RCC 7860 (cell line): ENCODE measurements around the gene FBP1.

Source experiments
- DNase-seq: peaks from one replicate; pipeline ENCODE4 v3.0.0-alpha.2; 2015; ENCODE audit warnings: low spot score
- FAIRE-seq: peaks from 2 replicates; lab custom pipeline; 2012; peaks lifted over from hg19 to GRCh38; lab: Jason Lieb, UNC

The FBP1 gene

DNA sequence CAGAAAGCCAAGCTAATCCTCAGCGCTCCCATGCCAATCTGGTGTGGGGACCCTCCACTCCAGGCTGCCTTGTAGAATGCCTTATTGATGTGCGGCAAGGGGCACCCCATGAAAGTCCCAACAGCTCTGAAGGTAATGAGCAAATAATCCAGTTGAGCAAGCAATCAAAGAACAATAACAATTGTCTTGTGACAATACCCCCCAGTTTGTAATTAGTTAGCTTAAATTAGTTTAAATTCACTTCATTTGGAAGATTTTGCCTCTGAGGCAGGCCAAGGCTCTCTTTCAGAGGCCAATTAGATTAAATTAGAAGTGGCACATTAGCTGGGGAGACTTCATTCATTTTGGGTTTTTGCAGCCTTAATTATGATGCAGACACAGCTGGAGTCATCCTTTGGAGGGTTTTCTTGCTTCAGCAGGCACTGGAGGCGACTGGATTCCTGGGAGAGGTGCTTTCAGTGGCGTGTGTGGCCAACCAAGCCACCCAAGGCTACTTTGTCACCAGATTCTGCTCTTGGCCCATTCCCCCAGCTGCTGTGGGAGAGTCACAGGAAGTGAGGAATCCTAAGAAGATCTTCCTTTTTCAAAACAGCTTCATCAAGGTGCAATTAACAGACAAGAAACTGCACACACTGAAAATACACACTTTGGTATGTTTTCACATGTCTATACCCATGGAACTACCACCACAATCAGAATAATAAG is 17.9 kb upstream of the FBP1 start:
- DNase-seq (no peak), FAIRE-seq (no peak)

GRCh38 chr9:94656200-94656599 is 16.9 kb upstream of the FBP1 start:
- DNase-seq (no peak), FAIRE-seq (no peak)

DNA sequence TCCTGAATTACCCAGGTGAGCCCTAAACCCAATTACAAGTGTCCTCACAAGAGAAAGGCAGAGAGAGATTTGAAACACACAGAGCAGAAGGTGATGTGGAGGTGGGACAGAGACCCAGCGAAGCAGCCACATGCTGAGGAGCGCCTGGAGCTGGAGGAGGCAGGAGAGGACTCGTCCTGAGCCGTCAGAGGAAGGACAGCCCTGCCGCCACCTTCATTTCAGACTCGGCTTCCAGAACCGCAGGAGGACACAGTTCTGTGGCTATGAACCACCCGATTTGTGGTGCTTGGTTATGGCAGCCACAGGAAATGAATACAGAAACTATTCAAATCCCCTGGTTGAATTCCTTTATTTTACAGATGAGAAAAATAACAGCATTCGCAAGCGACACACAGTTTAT is 16.4 kb upstream of the FBP1 start:
- FAIRE-seq (no peak), DNase-seq (no peak)

GRCh38 chr9:94654165-94654894 is 15.0 kb upstream of the FBP1 start:
- FAIRE-seq (no peak), DNase-seq (no peak)

DNA sequence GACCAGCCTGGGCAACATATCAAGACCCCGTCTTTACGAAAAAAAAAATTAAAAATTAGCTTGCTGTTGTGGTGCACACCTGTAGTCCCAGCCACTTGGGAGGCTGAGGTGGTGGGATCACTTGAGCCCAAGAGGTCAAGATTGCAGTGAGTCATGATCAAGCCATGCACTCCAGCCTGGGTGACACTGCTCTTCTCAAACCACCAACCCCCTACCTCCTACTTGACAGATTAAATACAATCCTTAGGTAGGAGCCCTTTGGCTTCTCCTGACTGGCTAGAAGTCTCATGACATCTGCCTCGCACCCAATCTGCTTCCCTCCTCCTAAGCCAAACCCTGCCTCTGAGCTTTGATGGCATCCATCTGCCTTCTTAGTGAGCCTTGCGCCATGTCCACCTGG is 11.6 kb upstream of the FBP1 start:
- FAIRE-seq: no peak
- DNase-seq: no peak

GRCh38 chr9:94649100-94649819 is 9.9 kb upstream of the FBP1 start:
- FAIRE-seq (no peak), DNase-seq (no peak)

GRCh38 chr9:94648185-94648584 is 8.9 kb upstream of the FBP1 start:
- DNase-seq (no peak), FAIRE-seq (no peak)

GRCh38 chr9:94645901-94646300 is 6.6 kb upstream of the FBP1 start:
- FAIRE-seq (no peak), DNase-seq (no peak)

DNA sequence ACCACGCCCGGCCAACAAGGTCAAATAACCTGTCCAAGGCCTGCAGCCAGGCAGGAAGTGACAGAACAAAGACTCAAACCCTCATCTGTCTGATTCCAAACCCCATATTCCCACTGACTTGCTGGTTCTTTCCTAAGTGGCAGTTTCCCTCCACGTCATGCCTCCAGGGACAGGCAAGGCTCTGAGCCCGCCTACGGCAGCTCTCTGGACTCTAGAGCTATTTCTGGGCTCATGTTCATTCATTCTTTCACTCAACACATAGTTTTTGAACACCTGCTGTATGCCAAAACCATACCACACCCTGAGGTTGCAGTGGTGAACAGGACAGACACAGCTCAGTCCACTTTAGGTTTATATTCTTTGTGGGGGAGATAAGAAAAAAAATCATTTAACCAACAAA is 5.2 kb upstream of the FBP1 start:
- DNase-seq (no peak), FAIRE-seq (no peak)

GRCh38 chr9:94643741-94644140 is 4.4 kb upstream of the FBP1 start:
- DNase-seq (no peak), FAIRE-seq (no peak)

- DNase-seq: no peak
- FAIRE-seq: no peak
Measured at GRCh38 chr9:94643176-94643575, 3.9 kb upstream of the FBP1 start.

DNA sequence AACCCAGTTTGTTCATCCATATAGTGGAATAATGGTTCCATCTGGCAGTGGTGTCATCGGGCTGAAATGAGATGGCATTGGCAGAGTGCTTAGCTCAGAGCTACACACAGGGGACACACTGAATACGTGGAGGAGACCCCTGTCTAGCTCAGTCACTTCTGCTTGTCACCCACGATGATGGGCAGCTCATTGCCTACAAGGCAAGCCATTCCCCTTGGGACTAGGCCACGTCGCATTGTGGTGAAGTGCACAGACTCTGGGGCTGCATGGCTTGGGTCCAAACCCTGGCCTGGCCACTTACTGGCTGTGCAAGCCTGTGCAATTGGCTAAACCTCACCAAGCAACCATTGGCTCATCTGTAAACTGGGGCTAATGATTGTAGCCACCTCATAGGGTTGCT is 3.2 kb upstream of the FBP1 start:
- no peak for DNase-seq
- no peak for FAIRE-seq

DNA sequence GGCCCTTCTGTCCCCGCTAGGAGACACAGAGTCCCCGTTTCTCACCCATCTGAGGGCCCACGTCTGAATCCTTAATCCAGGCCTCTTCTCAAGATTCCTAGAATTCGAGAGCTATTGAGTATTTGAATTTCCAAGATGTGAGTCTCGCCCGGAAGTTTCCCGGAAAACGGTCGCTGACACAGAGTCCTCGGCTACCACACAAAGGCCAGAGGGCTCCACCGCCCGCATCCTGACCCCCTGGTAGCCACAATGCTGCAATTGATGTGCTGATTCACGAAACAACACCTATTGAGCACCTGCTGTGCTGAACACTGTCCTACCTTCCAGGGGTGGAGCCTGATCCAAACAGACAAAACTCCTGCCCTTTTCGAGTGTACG is 670 bp upstream of the FBP1 start:
- FAIRE-seq (no peak), DNase-seq (no peak)

DNA sequence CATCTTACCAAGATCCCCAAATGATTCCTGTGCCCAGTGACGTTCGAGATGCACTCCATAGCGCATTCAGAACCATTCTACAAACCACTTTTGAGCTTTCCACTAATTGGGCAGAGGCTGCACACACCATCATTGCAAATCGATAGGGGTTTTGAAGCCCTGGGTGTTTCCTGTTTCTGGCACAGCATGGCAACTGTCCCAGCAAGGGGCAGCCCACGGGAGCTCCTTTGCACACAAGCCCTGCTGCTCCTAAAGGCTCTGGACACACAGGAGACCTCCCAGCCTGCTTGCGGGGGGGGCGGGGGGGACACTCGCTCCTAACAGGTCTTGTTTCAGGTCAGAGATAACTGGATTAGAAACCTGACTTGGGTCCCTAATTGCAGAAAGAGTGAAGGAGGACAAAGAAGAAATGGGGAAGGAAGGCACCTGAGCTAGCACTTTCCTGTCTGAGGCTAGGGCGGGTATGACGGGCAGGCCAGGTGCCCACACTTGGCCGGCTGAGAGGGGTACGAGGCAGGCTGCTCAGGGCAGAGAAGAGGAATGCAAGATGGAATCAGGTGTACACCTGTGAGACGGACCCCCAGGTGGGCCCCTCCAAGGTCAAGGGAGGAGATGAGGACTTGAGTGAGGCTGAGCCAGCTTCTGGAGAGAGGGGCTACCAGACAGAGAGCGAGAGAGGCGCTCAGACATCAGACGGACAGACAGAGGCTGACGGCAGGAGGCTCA is 820 bp downstream of the FBP1 start:
- FAIRE-seq: no peak

GRCh38 chr9:94632737-94633136 is 6.6 kb downstream of the FBP1 start:
- FAIRE-seq: no peak
- no peak for DNase-seq

More for the DNA sequence above, 820 bp downstream of the FBP1 start:
- no peak for DNase-seq

GRCh38 chr9:94631599-94631998 is 7.7 kb downstream of the FBP1 start:
- FAIRE-seq (no peak), DNase-seq (no peak)

DNA sequence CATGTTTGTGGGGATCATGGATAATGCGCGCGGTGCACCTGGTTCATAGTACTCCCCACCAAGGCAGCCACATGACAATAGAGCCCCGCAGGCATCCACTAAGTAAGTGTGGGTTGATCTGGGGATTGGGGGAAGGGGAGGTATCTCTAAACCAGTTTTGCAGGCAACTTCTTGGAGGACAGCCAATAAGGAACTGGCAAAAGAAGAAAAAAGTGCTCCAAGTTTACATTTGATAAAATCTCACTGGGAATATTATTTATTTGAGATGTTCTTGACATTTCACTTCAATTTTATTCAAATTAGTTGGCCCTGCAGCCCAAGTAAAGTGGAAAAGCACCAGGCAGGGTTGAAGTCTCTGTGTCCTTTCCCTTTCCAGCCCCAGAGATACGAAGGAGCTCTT is 8.5 kb downstream of the FBP1 start:
- FAIRE-seq: no peak

GRCh38 chr9:94630281-94630680 is 9.0 kb downstream of the FBP1 start:
- no peak for FAIRE-seq
- DNase-seq: no peak

More for the DNA sequence above, 8.5 kb downstream of the FBP1 start:
- DNase-seq: no peak

- no peak for FAIRE-seq
- DNase-seq: no peak
Measured at GRCh38 chr9:94627287-94627686, 12.0 kb downstream of the FBP1 start.

DNA sequence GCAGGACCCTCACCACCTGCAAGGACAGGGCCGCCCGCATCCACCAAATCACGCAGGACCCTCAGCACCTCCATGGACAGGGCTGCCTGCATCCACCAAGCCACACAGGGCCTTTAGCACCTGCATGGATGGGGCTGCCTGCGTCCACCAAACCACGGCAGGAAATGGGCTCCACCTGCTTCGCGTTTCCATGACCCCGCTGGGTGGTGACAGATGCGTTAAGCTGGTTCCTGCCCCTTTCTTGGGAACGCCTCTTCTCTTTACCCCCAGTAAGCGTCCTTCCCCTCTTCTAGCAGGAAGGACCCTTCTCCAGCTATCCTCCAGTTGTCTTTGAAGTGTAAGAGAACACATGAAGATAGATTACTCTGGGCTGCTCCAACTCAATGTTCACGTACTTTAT is 13.5 kb downstream of the FBP1 start:
- DNase-seq (no peak), FAIRE-seq (no peak)

DNA sequence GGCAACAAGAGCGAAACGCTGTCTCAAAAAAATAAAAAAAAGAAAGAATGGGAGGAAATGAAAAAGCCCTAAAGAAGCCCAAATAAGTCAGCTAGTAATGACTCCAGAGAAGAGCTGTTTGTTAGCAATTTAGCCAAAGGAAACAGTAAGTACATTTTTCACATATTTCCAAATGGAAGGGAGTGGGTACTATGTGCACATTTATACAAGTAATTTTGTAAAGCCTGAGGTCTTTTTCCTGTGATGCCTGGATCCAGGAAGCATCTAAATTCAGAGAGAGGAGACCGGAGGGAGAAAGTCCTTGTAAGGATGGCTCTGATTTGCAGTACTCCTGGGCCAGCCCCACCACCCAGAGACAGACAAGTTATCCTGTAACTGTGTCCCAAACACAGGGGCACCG is 14.7 kb downstream of the FBP1 start:
- no peak for FAIRE-seq
- no peak for DNase-seq
